ENCODE results near the gene ARHGAP26.

The ARHGAP26 gene

DNA sequence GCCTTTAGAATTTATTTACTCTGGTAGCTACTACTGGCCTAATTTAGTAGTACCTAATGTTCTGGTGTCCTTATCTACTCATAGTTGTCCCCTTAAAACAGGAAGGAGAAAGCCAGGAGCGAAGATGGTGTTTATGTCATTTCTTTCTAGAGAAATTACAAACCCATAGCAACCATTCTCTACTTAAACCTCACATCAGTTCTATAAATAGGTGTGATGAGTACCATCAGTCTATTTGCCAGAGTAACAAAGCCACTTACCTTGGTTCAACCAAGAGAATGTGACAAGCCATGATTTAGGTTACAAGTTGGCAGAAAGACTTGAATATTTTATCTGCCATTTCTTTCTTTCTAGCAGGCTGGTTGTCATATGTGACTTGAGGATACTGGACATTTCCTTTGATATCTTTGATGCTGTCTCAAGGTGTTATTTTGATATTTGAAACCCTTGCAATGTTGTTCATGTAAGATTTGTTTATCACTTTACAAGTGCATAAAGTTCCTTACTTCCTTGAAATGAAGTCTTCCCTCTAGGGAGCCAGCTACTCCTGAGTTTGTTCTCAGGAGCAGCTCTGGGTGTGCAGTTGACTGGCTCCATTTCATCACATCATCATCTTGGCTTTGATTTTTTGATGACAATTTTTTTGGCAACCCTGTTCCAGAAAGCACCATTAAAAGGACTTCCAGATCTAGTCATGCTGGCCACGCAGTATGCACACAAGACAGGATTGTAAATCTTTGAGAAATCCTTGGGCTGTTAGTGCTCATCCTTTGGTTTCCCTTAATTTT lies 286.8 kb downstream of the ARHGAP26 start:
- no peak for DNase-seq (ENCODE audit: low read depth, low spot score)

DNA sequence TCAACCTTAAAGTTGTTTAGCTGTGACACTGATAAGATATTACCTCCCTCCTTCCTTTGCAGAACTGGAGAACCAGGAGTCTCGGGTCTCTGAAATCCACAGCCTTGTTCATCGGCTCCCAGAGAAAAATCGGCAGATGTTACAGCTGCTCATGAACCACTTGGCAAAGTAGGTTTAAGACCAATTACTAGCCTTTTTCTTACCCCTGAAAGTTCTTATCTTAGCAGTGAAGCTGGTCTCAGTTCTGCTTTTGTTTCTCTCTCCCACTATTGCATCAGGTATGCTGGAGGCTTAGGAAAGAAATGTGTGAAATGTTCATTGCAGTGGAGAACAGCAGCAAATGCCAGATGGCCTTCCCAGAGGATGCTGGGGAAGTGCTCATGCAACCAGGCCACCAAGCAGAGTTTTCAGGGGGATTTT lies 287.4 kb downstream of the ARHGAP26 start:
- Histone ChIP-seq H3K9ac (ENCODE audit: insufficient read length, low read depth) (no peak overlapping the region), H3K4me1 (ENCODE audit: insufficient read depth, insufficient read length) (no peaks in the 10 kb centered on the region), H3K36me3 (ENCODE audit: insufficient read depth, insufficient read length, low read length) (no peaks in the 10 kb centered on the region), H3K9me3 (ENCODE audit: insufficient read depth, low read length) (no peaks in the 10 kb centered on the region), H3K4me3 (ENCODE audit: insufficient read length, low read depth) (no peak overlapping the region), H3K27me3 (ENCODE audit: insufficient read depth, insufficient read length) (no peaks in the 10 kb centered on the region)
- DNase-seq (ENCODE audit: low read depth, low spot score) = no peak
- TF ChIP-seq YY1 (IDR thresholded peaks at IDR 0.05; ENCODE audit: insufficient read depth, insufficient read length) (no peak), ZNF274 (IDR thresholded peaks at IDR 0.05; ENCODE audit: low read depth, low read length) (no peak)

More for the DNA sequence above, 286.8 kb downstream of the ARHGAP26 start:
- H3K27me3 ChIP-seq (ENCODE audit: insufficient read depth, insufficient read length) = no peaks in the 10 kb centered on the region
- H3K9ac ChIP-seq (ENCODE audit: insufficient read length, low read depth) = no peak overlapping the region
- H3K4me3 ChIP-seq (ENCODE audit: insufficient read length, low read depth) = no peak overlapping the region
- TF ChIP-seq YY1 (IDR thresholded peaks at IDR 0.05; ENCODE audit: insufficient read depth, insufficient read length) = no peak
- TF ChIP-seq ZNF274 (IDR thresholded peaks at IDR 0.05; ENCODE audit: low read depth, low read length) = no peak
- no peak for TF ChIP-seq SUZ12 (IDR thresholded peaks at IDR 0.05; ENCODE audit: extremely low read depth, insufficient read depth, insufficient read length)
- no peaks in the 10 kb centered on the region for H3K36me3 ChIP-seq (ENCODE audit: insufficient read depth, insufficient read length, low read length)
- H3K4me1 ChIP-seq (ENCODE audit: insufficient read depth, insufficient read length) = no peaks in the 10 kb centered on the region
- H3K9me3 ChIP-seq (ENCODE audit: insufficient read depth, low read length) = no peaks in the 10 kb centered on the region

DNA sequence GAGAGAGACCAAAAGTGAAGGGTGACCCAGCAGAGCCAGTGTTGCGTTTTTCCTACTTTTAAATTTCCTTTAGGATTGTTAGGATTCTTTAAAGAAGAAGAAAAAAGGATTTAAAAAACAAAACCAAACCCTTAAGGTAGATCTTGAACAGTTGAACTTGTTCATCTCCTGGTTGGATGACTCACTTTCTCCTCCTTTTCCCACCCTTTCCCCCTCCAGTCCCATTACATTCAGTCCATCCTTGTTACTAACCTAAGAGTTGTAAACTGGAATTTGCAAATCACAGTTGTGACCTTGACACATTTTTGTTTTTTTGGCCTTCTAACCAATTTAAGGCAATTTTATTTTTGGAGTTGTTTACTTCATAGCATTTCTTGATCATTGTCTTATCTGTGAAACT lies 289.2 kb downstream of the ARHGAP26 start:
- peaks cover 4% of the 10 kb centered on the region for H3K4me1 ChIP-seq (ENCODE audit: insufficient read depth, insufficient read length)
- DNase-seq (ENCODE audit: low read depth, low spot score) = no peak
- no peak overlapping the region for H3K9ac ChIP-seq (ENCODE audit: insufficient read length, low read depth)
- no peaks in the 10 kb centered on the region for H3K27me3 ChIP-seq (ENCODE audit: insufficient read depth, insufficient read length)
- no peaks in the 10 kb centered on the region for H3K36me3 ChIP-seq (ENCODE audit: insufficient read depth, insufficient read length, low read length)
- TF ChIP-seq ZNF274 (IDR thresholded peaks at IDR 0.05; ENCODE audit: low read depth, low read length) = no peak
- TF ChIP-seq SUZ12 (IDR thresholded peaks at IDR 0.05; ENCODE audit: extremely low read depth, insufficient read depth, insufficient read length) = no peak
- TF ChIP-seq YY1 (IDR thresholded peaks at IDR 0.05; ENCODE audit: insufficient read depth, insufficient read length) = no peak
- H3K9me3 ChIP-seq (ENCODE audit: insufficient read depth, low read length) = no peaks in the 10 kb centered on the region
- H3K4me3 ChIP-seq (ENCODE audit: insufficient read length, low read depth) = no peak overlapping the region

DNA sequence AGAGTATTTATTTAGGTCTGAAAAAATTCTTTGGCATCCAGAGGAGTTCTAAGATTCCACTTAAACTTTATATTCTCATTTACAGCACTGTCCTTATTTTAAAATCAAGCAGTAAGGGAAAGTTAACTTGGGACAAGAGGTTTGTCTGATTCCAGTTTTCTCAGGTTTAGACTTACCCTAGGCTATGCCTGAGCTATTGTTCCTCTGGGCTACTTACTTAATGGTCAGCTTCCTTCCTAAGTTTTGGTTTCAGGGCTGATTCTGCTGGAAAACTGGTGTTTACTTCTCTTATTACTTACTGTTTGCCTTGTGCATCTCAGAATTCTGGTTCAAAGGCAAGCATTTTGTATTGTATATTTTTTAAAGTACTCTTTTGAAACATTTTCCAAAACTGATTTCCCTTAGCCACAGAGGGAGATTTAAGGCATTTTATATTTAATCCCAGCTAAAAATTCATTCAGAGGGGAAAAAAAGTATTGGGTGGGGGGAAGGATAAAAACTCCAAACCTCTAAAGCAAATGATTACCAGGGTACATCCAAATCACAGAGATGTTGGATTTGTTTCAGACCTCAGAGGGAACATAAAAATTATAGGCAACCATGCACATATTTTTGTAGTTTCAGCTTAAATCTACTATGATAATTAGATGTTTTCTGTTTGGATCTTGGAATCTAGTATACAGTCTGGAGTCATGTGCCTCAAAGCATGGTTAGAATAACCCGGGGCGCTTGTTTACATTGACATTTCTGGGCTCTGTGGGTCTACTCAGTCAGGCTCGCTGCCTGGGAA lies 290.0 kb downstream of the ARHGAP26 start:
- TF ChIP-seq SUZ12 (IDR thresholded peaks at IDR 0.05; ENCODE audit: extremely low read depth, insufficient read depth, insufficient read length) (no peak), ZNF274 (IDR thresholded peaks at IDR 0.05; ENCODE audit: low read depth, low read length) (no peak), YY1 (IDR thresholded peaks at IDR 0.05; ENCODE audit: insufficient read depth, insufficient read length) (no peak)
- Histone ChIP-seq H3K4me3 (ENCODE audit: insufficient read length, low read depth) (no peak overlapping the region), H3K27me3 (ENCODE audit: insufficient read depth, insufficient read length) (no peaks in the 10 kb centered on the region), H3K36me3 (ENCODE audit: insufficient read depth, insufficient read length, low read length) (no peaks in the 10 kb centered on the region), H3K9me3 (ENCODE audit: insufficient read depth, low read length) (no peaks in the 10 kb centered on the region), H3K9ac (ENCODE audit: insufficient read length, low read depth) (no peak overlapping the region), H3K4me1 (ENCODE audit: insufficient read depth, insufficient read length) (peaks cover 4% of the 10 kb centered on the region)
- no peak for DNase-seq (ENCODE audit: low read depth, low spot score)

DNA sequence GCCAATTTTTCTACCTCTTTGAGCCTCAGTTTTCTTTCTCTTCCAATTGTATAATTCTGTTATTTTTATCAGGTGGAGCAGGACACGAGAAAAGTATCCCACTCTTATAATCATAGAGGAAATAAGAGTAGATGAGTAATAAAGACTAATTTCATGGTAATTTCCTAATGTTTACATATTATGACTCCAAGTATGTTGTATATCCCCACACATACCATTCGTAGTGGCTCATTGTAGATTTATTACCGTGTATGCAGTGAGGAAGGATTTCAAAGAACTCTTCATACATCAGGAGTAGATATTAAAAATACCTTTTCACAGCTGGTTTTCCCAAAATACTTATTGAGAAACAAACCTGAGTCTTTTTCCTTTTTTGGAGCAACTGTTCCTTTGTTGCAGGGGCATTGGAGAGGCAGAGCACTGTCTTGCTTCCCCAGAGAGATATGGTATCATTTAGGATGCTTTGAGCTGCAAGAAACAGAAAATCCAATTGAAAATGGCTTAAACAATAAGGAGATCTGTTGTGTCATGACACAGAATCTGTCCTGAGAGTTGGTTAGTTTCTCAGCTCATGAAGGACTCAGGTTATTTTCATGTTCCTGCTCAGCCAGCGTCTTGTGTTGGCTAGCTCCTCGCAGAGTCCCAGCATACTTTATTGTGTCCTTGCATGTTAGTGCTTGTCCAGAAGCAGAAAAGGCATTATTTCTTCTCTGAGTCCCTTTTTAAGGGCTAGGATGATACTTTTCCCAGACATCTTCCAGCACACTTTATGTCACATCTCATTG lies 291.2 kb downstream of the ARHGAP26 start:
- peaks cover 4% of the 10 kb centered on the region for H3K4me1 ChIP-seq (ENCODE audit: insufficient read depth, insufficient read length)
- H3K36me3 ChIP-seq (ENCODE audit: insufficient read depth, insufficient read length, low read length) = no peaks in the 10 kb centered on the region
- TF ChIP-seq SUZ12 (IDR thresholded peaks at IDR 0.05; ENCODE audit: extremely low read depth, insufficient read depth, insufficient read length) (no peak), ZNF274 (IDR thresholded peaks at IDR 0.05; ENCODE audit: low read depth, low read length) (no peak), YY1 (IDR thresholded peaks at IDR 0.05; ENCODE audit: insufficient read depth, insufficient read length) (no peak)
- H3K9me3 ChIP-seq (ENCODE audit: insufficient read depth, low read length) = no peaks in the 10 kb centered on the region
- no peaks in the 10 kb centered on the region for H3K27me3 ChIP-seq (ENCODE audit: insufficient read depth, insufficient read length)
- H3K9ac ChIP-seq (ENCODE audit: insufficient read length, low read depth) = no peak overlapping the region
- DNase-seq (ENCODE audit: low read depth, low spot score) = no peak
- no peak overlapping the region for H3K4me3 ChIP-seq (ENCODE audit: insufficient read length, low read depth)

DNA sequence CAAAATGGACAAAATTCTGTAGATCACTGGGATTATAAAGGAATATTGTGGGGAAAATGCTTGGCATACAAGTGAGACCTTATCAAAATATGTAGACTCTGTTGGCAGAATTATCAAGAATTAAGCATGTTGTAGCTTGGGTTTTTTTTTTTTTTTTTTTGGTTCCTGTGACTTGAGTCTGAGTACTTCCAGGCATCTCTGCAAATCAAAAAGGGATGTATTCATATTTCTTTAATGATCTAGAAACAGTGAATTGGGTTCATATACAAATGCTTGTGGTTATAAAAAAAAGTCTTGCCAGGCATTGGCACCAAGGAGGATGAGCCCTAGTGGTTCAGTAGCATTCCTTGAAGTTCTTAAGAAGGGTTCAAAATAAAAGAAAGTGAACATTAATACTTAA lies 292.2 kb downstream of the ARHGAP26 start:
- DNase-seq (ENCODE audit: low read depth, low spot score) = no peak
- no peak overlapping the region for H3K9ac ChIP-seq (ENCODE audit: insufficient read length, low read depth)
- no peaks in the 10 kb centered on the region for H3K36me3 ChIP-seq (ENCODE audit: insufficient read depth, insufficient read length, low read length)
- peaks cover 4% of the 10 kb centered on the region for H3K4me1 ChIP-seq (ENCODE audit: insufficient read depth, insufficient read length)
- H3K9me3 ChIP-seq (ENCODE audit: insufficient read depth, low read length) = no peaks in the 10 kb centered on the region
- TF ChIP-seq YY1 (IDR thresholded peaks at IDR 0.05; ENCODE audit: insufficient read depth, insufficient read length) = no peak
- TF ChIP-seq SUZ12 (IDR thresholded peaks at IDR 0.05; ENCODE audit: extremely low read depth, insufficient read depth, insufficient read length) = no peak
- TF ChIP-seq ZNF274 (IDR thresholded peaks at IDR 0.05; ENCODE audit: low read depth, low read length) = no peak
- no peaks in the 10 kb centered on the region for H3K27me3 ChIP-seq (ENCODE audit: insufficient read depth, insufficient read length)
- H3K4me3 ChIP-seq (ENCODE audit: insufficient read length, low read depth) = no peak overlapping the region

Data from NT2/D1 (cell line).